ENCODE data around the gene LRRC27. TPM values are rescaled to one million over a fixed set of nuclear protein-coding genes. Genes with fewer than 3 reads are reported as not detected.

Gene LRRC27
- total RNA-seq, 3 donors from 2014 or later: 0.89 to 2.0 (median 1.1) TPM

- peaks cover 20% of the 10 kb centered on the region for H3K4me1 Mint-ChIP-seq (ENCODE audit: low read depth)
- H3K9me3 Mint-ChIP-seq: no peaks in the 10 kb centered on the region
- H3K36me3 Mint-ChIP-seq (ENCODE audit: insufficient read depth): peaks cover 1% of the 10 kb centered on the region
- no peak overlapping the region for H3K4me3 Mint-ChIP-seq
- H3K27me3 Mint-ChIP-seq (ENCODE audit: low read depth): no peaks in the 10 kb centered on the region
- ATAC-seq (no peak), DNase-seq (no peak)
These were observed 68.7 kb downstream of the LRRC27 start for GRCh38 chr10:132400547-132401151.

GRCh38 chr10:132401401-132402118, 69.6 kb downstream of the LRRC27 start:
- H3K9me3 Mint-ChIP-seq: no peaks in the 10 kb centered on the region
- H3K36me3 Mint-ChIP-seq (ENCODE audit: insufficient read depth): peaks cover 6% of the 10 kb centered on the region
- no peaks in the 10 kb centered on the region for H3K27me3 Mint-ChIP-seq (ENCODE audit: low read depth)
- H3K4me3 Mint-ChIP-seq: no peak overlapping the region
- DNase-seq (no peak), ATAC-seq (no peak)
- H3K4me1 Mint-ChIP-seq (ENCODE audit: low read depth): peaks cover 21% of the 10 kb centered on the region

- DNase-seq: no peak
- peaks cover 6% of the 10 kb centered on the region for H3K36me3 Mint-ChIP-seq (ENCODE audit: insufficient read depth)
- no peaks in the 10 kb centered on the region for H3K9me3 Mint-ChIP-seq
These were observed 70.8 kb downstream of the LRRC27 start for GRCh38 chr10:132402781-132403241.

GRCh38 chr10:132403511-132404168, 71.6 kb downstream of the LRRC27 start:
- Mint-ChIP-seq H3K36me3 (ENCODE audit: insufficient read depth) (peaks cover 6% of the 10 kb centered on the region), H3K9me3 (no peaks in the 10 kb centered on the region), H3K4me1 (ENCODE audit: low read depth) (peaks cover 21% of the 10 kb centered on the region), H3K27me3 (ENCODE audit: low read depth) (no peaks in the 10 kb centered on the region), H3K4me3 (no peak overlapping the region)
- no peak for ATAC-seq
- DNase-seq: no peak

More at GRCh38 chr10:132402781-132403241, 70.8 kb downstream of the LRRC27 start:
- peaks cover 21% of the 10 kb centered on the region for H3K4me1 Mint-ChIP-seq (ENCODE audit: low read depth)
- ATAC-seq: no peak
- H3K4me3 Mint-ChIP-seq: no peak overlapping the region
- no peaks in the 10 kb centered on the region for H3K27me3 Mint-ChIP-seq (ENCODE audit: low read depth)

- Mint-ChIP-seq H3K27me3 (ENCODE audit: low read depth) (no peaks in the 10 kb centered on the region), H3K4me3 (no peak overlapping the region)
These were observed 72.3 kb downstream of the LRRC27 start for GRCh38 chr10:132404169-132404880.

GRCh38 chr10:132404911-132405462, 73.0 kb downstream of the LRRC27 start:
- Mint-ChIP-seq H3K9me3 (no peaks in the 10 kb centered on the region), H3K4me3 (no peak overlapping the region), H3K36me3 (ENCODE audit: insufficient read depth) (peaks cover 6% of the 10 kb centered on the region), H3K27me3 (ENCODE audit: low read depth) (no peaks in the 10 kb centered on the region), H3K4me1 (ENCODE audit: low read depth) (peaks cover 12% of the 10 kb centered on the region)
- DNase-seq (no peak), ATAC-seq (no peak)

More at GRCh38 chr10:132404169-132404880, 72.3 kb downstream of the LRRC27 start:
- Mint-ChIP-seq H3K36me3 (ENCODE audit: insufficient read depth) (peaks cover 6% of the 10 kb centered on the region), H3K4me1 (ENCODE audit: low read depth) (peaks cover 17% of the 10 kb centered on the region), H3K9me3 (no peaks in the 10 kb centered on the region)
- ATAC-seq (no peak), DNase-seq (no peak)

- H3K4me1 Mint-ChIP-seq (ENCODE audit: low read depth): peaks cover 12% of the 10 kb centered on the region
- H3K27me3 Mint-ChIP-seq (ENCODE audit: low read depth): no peaks in the 10 kb centered on the region
- DNase-seq (no peak), ATAC-seq (no peak)
- H3K4me3 Mint-ChIP-seq: no peak overlapping the region
- no peaks in the 10 kb centered on the region for H3K9me3 Mint-ChIP-seq
- H3K36me3 Mint-ChIP-seq (ENCODE audit: insufficient read depth): peaks cover 6% of the 10 kb centered on the region
These were observed 73.5 kb downstream of the LRRC27 start for GRCh38 chr10:132405463-132405991.

GRCh38 chr10:132406181-132406580, 74.2 kb downstream of the LRRC27 start:
- H3K9me3 Mint-ChIP-seq: no peaks in the 10 kb centered on the region
- H3K36me3 Mint-ChIP-seq (ENCODE audit: insufficient read depth): peaks cover 6% of the 10 kb centered on the region
- DNase-seq (no peak), ATAC-seq (no peak)
- H3K27me3 Mint-ChIP-seq (ENCODE audit: low read depth): no peaks in the 10 kb centered on the region
- peaks cover 9% of the 10 kb centered on the region for H3K4me1 Mint-ChIP-seq (ENCODE audit: low read depth)
- H3K4me3 Mint-ChIP-seq: no peak overlapping the region

- Mint-ChIP-seq H3K4me3 (no peak overlapping the region), H3K4me1 (ENCODE audit: low read depth) (peaks cover 9% of the 10 kb centered on the region), H3K9me3 (no peaks in the 10 kb centered on the region), H3K36me3 (ENCODE audit: insufficient read depth) (peaks cover 6% of the 10 kb centered on the region), H3K27me3 (ENCODE audit: low read depth) (no peaks in the 10 kb centered on the region)
- DNase-seq (no peak), ATAC-seq (no peak)
These were observed 74.8 kb downstream of the LRRC27 start for GRCh38 chr10:132406750-132407149.

GRCh38 chr10:132407243-132407746, 75.3 kb downstream of the LRRC27 start:
- ATAC-seq (no peak), DNase-seq (no peak)
- Mint-ChIP-seq H3K4me1 (ENCODE audit: low read depth) (peaks cover 9% of the 10 kb centered on the region), H3K9me3 (no peaks in the 10 kb centered on the region), H3K4me3 (no peak overlapping the region), H3K36me3 (ENCODE audit: insufficient read depth) (peaks cover 6% of the 10 kb centered on the region), H3K27me3 (ENCODE audit: low read depth) (no peaks in the 10 kb centered on the region)

- Mint-ChIP-seq H3K4me3 (no peak overlapping the region), H3K4me1 (ENCODE audit: low read depth) (peaks cover 9% of the 10 kb centered on the region), H3K36me3 (ENCODE audit: insufficient read depth) (peaks cover 6% of the 10 kb centered on the region), H3K27me3 (ENCODE audit: low read depth) (no peaks in the 10 kb centered on the region), H3K9me3 (no peaks in the 10 kb centered on the region)
- ATAC-seq (peak in 1 of 2 donors; percentile 38), DNase-seq (no peak)
These were observed 75.9 kb downstream of the LRRC27 start for GRCh38 chr10:132407846-132408278.

GRCh38 chr10:132408367-132408781, 76.4 kb downstream of the LRRC27 start:
- H3K36me3 Mint-ChIP-seq (ENCODE audit: insufficient read depth): peaks cover 6% of the 10 kb centered on the region
- H3K4me3 Mint-ChIP-seq: no peak overlapping the region
- H3K4me1 Mint-ChIP-seq (ENCODE audit: low read depth): peaks cover 9% of the 10 kb centered on the region
- DNase-seq: no peak
- no peaks in the 10 kb centered on the region for H3K9me3 Mint-ChIP-seq
- H3K27me3 Mint-ChIP-seq (ENCODE audit: low read depth): no peaks in the 10 kb centered on the region
- peak; percentile 28 to 48 for ATAC-seq

GRCh38 chr10:132408823-132409666, 77.1 kb downstream of the LRRC27 start:
- ATAC-seq (no peak), DNase-seq (no peak)
- Mint-ChIP-seq H3K27me3 (ENCODE audit: low read depth) (no peaks in the 10 kb centered on the region), H3K4me1 (ENCODE audit: low read depth) (peaks cover 9% of the 10 kb centered on the region), H3K9me3 (no peaks in the 10 kb centered on the region), H3K4me3 (no peak overlapping the region), H3K36me3 (ENCODE audit: insufficient read depth) (peaks cover 6% of the 10 kb centered on the region)

Measured in activated T-cell treated with anti-CD3 and anti-CD28 coated beads, Interleukin-2, amount 50 U/mL, for 4 hours (primary cell).